H4 (cell line): ENCODE data around the gene ACSS1. TPM values are rescaled to one million over a fixed set of nuclear protein-coding genes. Genes with fewer than 3 reads are reported as not detected.

ENCODE experiments used
- DNase-seq: peaks from one replicate; pipeline ENCODE4 v3.0.0-alpha.2; 2015; ENCODE audit warnings: low spot score
- total RNA-seq: library from RNA; depleted of rRNA; stranded (reverse); fragments of >200 nt; shearing (Covaris generic); gene quantifications from 2 replicates; pipeline ENCODE4 v1.2.3, GENCODE V29; 2014

ACSS1 gene
- total RNA-seq, 1 experiment from 2014 or later, result 0.21 TPM

DNA sequence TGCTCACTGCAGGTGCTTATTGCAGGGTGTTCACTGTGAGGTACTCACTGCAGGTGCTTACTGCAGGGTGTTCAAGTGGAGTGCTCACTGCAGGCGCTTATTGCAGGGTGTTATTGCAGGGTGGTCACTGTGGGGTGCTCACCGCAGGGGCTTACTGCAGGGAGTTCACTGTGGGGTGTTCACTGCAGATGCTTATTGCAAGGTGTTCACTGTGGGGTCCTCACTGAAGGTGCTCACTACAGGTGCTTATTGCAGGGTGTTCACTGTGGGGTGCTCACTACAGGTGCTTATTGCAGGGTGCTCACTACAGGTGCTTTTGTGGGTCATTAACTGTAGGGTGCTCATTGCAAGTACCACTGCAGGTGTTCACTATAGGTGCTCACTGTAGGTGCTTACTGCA is 85.6 kb downstream of the ACSS1 start:
- DNase-seq, result no peak

DNA sequence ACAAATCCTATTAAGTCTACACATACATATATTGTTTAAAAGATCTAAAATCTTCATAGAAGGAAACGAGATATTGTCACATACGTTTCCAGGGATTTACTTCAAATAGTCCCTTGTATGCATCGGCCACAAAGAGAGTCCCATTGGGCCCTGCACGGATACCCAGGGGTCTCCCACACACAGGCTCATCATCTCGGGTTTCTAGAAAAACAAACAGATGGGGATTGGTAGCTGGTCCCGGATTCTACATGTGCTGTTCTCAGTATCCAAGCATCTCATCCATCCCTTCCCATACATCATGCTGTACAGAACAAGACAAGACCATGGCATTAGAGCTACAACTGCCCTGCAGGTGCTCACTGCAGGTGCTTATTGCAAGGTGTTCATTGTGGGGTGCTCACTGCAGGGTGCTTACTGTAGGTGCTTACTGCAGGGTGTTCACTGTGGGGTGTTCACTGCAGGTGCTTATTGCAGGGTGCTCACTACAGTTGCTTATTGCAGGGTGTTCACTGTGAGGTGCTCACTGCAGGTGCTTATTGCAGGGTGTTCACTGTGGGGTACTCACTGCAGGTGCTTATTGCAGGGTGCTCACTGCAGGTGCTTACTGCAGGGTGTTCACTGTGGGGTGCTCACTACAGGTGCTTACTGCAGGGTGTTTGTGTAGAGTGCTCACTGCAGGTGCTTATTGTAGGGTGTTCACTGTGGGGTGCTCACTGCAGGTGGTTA is 86.4 kb downstream of the ACSS1 start:
- no peak for DNase-seq

DNA sequence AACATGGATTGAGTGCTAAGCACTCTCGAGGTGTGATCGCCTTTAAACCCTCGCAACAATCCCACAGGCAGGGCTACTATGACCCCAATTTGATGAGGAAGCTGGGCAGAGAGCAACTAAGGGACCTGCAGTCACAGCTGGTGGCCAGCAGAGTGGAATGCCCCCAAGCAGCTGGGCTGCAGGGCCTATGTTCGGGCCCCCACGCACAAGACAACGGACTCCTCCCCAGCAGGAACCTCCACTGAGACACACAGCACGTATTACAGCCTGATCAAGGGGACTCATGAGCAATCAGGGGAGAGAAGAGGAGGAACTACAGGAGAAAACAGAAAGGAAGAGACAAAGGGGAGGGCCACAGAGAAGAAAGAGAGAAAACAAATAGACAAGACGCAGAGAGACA is 87.2 kb downstream of the ACSS1 start:
- no peak for DNase-seq

DNA sequence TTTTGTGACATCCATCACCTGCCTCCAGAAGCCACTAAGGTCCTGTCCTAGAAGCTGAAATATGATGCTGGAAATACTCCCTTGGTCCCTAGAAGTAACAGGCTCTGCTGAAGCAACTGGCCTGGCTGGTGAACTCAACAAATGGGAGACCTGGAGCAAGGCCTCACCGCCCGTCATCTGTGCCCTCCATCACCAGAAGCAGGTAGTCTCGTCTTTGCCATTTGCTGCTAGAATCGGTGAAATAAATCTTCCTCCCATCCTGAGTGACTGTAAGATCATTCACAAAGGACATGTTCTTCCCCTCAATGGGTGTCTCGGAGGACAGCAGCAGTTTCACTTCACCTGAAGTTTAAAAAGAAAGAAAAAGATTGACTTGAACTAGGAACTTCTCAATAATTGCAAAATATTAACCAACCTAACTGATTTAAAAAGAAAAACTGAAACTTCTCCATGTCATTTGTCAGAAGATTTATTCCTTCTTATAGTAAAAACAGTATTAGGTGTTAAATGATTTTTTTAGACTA is 87.8 kb downstream of the ACSS1 start:
- DNase-seq, result no peak

DNA sequence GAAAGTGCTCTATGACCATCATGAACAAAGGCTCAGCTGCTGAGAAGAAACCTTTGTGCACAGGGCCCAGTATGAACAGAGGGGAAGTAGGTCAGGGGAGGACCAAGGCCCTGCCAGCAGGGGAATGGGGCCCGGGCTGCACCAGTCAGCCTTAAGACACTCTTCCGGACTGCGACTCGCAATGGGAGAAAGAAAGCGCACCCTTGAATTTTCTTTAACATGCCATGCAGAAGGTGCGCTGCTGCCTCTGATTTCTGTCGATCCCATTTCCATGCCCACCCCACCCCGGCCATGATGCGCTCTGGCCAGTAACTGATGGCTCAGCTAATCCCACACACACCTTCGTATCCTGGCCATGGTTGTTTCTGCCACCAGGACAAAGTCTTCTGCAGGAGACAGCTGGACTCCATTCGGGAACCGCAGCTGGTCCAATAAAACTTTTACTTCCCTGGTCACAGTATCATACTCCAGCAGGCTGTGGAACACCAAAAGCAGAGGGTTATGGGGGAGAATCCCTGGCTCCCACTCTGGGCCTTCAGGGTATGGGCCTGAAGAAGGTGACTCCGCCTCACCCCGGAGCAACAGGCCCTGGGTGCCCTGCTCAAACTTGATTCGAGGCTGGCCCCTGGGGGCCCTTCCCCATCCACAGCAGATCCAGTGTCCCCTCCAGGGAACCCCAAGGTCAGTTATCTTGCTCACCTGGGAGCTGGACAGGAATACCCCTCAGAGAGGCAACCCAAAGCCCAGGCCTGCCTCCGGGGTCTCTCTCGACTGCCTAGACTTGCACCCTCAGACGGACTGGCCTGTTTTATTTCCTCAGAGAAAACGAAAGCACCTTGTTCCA is 88.5 kb downstream of the ACSS1 start:
- no peak for DNase-seq

DNA sequence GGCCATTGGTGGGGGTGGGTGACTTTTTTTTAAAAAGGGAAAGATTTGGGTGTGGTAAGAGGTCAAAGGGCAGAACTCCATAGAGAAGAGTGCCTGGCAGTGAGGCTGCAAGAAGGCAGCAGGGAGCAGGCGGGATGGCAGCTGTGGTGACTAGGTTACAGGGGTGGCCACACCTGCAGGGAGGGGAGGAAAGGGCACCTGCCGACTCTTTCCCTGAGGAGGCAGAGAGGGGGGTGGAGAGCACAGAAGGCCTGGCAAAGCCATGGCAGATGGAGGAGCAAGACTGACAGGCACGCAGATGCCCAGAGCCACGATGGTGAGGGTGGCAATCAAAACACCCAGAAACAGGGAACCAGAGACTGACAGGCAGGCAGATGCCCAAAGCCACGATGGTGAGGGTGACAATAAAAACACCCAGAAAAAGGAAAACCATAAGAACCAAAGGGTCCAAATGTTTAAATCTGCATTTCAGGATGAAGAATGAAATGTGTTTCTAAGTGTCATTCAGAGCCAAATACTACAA is 89.6 kb downstream of the ACSS1 start:
- DNase-seq, result no peak

DNA sequence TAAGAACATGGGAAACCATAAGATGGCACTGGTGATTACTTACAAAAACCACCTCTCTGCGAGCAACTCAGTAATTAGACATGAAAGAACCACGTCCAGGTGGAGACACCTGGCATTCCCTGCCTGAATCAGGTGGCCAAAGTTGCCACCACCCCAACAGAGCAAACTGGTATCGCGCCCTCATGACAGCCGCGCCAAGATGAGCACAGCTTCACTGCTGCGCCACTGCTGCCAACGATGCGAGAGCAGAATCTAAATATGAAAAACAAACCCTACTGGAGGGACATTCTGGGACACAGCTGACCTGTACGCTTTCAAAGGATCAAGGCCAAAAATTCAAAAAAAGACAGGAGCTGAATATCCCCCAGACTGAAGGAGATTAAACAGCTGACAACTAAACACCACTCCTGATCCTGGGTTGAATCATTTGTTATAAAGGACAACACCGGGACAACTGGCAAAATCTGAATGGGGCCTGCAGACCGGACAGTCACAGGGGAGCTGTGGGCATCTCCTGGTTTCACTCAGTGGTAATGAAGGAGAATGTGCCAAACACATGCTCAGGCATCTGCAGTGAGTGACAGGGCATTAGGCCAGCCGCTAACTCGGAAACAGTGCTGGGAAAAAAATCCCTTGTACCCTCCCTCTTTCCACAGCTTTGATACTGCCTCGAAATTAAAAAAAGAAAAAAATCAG is 91.5 kb downstream of the ACSS1 start:
- DNase-seq, result no peak

DNA sequence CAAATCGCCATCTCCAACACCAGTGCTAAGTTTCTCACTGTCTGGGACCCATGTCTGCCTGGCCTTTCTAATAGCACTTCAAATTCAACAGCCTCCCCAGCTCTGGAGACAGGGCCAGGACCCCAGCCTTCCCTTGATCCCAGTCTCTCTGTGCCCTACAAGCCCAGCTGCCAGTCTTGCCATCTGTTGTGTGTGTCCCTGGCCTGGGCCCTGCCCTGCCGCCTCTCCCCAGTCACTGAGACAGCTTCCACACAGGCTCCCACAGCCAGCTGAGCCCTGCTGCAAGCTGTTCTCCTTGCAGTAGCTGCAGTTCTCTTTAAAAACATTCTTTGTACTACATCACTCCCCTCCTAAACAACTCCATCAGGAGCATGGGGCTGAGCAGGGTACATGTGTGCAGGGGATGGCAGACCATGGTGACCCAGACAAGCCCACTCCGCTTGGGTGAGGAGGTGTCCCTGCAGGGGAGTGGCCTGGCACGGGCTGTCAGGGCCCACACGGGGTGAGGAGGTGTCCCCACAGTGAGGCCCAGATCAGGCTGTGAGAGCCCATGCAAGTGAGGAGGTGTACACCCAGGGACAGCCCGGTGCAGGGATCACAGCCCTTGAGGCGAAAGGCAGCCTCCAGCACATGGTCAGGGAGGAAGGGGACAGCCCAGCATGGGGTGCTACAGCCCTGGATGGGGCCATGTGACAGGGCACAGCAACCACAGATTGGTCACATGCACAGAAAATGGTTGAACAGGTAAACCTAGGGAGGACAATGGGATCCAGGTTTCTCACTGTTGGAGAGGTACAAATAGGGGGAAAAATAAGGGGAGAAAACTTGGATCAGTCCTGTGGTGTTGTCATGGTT is 92.6 kb downstream of the ACSS1 start:
- no peak for DNase-seq

DNA sequence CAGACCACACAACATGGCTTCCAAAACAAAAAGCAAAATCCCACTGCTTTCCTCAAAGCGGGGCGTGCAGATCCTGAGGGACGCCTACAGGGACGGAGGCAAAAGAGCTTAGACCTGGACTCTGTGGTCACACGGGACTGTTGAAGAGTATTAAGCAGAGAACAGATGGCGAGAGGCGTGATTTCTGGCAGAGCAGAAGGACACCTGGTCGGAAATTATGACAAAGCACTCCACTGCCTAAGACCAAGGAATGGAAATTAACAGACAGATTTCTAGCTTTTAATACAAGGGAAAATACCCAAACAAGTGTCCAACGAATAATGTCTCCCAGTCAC is 93.5 kb downstream of the ACSS1 start:
- no peak for DNase-seq

DNA sequence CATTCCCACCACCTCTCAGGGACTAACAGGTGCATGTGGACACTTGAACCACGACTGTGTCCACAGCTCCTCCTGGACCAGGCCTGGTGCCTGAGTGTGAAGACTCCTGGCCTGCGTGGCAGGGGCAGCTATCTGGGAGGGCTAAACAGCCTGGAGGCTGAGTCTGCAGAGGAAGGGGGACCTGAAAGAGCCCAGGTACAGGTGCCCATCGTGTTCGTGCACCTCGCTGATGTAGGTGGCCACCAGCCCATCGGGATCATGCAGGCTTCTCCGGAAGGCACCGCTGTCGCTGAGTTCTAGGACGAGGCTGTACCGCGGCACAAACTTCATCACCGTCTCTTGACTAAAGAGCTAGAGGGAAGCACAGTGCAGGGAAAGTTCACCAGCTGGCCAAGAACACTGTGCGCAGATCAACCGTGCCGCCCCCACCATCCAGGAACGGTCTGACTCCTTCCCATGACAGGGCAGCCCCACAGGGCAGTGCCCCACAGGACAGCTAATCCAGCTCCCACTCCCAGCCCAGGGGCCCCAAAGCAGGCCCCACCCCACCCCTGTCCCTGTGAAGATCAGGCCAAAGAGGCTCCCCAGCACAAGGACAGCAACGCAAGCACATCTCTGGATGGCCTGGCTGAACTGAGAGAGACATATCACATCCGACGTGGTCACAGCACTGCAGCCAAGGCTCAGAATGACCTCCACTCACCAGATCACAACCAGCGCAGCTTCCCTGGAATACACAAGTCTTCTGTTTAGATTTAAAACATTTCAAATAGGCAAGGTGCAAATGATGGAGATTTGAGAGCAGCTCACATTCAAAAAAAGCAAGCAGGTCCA is 94.0 kb downstream of the ACSS1 start:
- no peak for DNase-seq

DNA sequence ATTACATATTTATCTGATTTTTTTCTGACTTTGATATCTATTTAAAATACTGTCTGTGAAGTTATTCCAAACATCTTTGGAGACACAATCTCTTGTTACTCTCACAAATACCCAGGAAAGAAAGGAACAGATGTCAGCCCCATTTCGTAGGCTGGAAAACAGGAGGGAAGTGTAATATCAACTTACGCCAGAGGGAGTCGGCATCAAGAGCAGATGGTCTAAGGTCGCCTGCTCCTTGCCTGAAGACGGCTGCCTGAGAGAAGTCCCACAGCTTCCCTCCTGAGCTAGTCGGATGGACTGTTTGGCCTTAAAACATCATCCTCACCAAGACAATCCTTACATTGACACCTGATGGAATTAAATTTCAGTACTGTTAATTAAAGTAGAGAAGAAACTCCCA is 95.4 kb downstream of the ACSS1 start:
- DNase-seq, result no peak

DNA sequence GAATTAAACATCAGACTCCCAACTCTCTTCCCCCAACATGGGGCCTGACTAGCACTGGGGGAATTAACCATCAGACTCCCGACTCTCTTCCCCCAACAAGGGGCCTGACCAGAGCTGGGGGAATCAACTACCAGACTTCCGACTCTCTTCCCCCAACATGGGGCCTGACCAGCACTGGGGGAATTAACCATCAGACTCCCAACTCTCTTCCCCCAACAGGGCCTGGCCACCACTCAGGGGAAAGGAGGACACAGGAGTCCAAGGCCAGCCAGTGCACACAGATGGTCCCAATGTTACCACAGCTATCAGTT is 95.8 kb downstream of the ACSS1 start:
- no peak for DNase-seq

DNA sequence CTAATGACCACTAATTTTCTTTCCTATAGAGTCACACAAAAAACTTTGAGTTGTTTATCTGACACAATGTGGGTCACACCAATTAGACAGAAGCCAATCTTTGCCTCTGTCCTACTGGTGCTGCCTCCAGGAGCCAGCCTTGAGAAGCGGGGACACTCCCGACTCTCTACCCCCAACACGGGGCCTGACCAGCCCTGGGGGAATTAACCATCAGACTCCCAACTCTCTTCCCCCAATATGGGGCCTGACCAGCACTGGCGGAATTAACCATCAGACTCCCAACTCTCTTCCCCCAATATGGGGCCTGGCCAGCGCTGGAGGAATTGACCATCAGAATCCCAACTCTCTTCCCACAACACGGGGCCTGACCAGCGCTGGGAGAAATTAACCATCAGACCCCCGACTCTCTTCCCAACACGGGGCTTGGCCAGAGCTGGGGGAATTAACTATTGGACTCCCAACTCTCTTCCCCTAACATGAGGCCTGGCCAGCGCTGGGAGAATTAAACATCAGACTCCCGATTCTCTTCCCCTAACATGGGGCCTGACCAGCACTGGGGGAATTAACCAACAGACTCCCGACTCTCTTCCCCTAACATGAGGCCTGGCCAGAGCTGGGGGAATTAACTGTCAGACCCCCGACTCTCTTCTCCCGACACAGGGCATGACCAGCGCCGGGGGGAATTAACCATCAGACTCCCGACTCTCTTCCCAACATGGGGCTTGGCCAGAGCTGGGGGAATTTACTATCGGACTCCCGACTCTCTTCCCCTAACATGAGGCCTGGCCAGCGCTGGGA is 96.4 kb downstream of the ACSS1 start:
- no peak for DNase-seq

DNA sequence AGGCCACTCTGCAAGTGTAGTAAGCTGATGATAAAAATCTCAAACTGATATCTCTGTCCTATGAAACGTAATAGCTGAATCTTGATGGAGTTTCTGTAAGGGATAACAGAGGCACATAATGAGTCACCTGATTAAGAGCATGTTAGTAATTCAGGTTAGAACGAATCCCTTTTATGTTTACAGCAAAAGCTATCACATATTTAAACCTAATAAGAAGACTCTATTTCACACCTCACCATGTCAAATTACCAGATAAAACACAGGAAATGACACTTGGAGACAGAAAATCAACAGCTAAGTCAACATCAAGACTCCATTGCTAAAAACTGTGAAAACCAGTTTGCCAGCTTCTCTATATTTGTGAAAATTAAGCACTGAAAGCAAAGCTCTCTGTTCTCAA is 97.1 kb downstream of the ACSS1 start:
- no peak for DNase-seq

DNA sequence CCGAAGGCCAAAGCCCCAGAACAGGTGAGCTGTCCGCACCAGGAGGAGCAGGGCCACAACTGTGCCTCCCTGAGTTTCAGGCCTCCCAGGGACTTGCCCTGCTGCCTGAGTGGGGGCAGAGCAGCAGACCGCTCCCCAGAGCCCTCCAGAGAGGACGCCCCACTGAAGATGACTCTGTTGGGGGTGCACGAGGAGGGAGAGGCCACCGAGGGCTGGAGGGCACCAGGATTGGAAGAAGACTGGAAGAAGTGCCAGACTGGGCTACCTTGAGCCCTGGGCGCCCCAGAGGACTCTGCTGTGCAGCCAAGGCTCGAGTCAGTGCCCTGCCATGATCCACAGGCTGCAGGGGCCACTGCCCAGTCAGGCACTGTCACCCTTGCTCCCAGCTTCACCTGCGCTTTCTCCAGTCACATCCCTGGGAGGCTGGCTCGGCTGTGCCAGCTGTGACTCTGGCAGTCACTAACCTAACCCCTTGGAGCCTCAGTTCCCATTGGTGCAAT is 97.6 kb downstream of the ACSS1 start:
- no peak for DNase-seq

DNA sequence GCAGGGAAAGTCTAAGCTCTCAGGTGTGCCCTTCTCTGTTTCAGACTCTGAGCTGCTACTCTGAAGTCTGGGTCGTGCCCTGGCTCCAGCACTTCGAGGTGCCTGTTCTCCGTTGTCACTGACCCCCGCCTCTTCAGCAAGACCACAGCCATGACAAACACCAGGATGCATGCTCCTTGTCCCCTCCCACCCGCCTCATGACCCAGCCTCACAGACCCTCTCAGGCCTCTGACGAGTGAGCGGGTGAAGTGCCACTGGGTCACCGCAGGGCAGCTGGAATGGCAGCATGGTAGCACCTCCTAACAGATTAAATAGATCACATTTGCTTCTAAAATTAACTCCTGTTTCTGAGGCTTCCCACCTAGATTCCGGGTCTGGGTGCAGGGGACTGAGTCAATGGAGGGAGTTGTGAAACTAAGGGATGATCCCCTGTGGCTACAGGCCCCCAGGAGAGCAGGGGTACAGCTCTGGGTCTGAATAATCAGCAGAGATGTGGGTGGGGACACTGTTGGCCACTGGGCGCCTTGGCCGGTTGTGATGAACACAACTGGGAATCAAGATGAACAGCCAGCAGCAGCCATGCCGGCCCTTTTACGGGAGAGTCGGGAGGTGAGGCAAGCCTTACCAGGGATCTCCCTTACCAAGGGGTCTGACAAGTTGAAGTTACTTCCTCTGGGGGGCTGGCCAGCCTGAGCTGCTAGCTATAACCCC is 98.2 kb downstream of the ACSS1 start:
- DNase-seq, result no peak

DNA sequence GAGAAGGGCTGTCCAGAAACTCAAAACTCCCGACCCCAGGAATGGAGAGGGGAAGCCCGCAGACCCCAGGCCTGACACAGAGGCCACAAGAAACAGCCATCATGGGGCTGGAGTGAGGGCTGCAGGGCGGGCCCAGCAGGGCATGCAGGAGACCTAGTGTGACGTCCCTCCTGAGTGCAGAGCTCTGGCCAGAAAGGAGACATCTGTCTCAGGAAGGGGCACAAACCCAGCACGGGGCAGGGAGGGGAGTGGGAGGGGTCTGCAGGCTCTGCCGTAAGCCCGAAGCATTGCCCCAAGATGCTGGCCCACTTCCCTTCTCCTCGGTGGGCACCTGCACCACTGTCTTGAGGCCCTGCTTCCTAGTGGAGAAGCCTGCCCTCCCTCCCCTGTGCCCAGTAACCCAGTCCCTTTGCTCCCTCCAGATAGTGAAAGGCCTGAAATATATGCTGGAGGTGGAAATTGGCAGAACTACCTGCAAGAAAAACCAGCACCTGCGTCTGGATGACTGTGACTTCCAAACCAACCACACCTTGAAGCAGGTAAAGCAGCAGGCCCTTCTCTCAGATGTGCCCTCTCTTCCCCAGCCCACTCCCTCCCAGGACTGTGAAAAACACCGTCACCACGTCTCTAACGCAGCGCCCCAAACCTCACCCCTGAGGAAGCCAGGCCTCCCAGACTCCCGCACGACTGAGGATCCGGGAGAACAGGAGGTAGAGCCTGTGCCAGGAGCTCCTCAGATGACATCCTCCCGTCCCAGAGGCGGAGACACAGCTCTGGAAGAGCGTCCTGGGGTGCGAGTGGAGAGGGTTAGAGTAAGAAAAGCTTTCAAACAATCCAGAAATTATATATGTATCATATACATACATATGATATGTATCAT is 99.2 kb downstream of the ACSS1 start:
- no peak for DNase-seq
